Karpas-422 (cell line): ENCODE data around the gene HSPA1L. TPM values are rescaled to one million over a fixed set of nuclear protein-coding genes. Genes with fewer than 3 reads are reported as not detected.
"Not testable (repeated sequence)": the region's sequence is repeated elsewhere in the genome, so short reads cannot be mapped to it uniquely, and the experiment has no call there.

Source experiments
- DNase-seq: peaks from one replicate; pipeline ENCODE4 v3.0.0-alpha.2; 2015
- H2AFZ ChIP-seq: fragments of 200-600 bp; sonication (generic); 2 replicates; pipeline ENCODE4 v1.6.1; 2014; ENCODE audit warnings: antibody characterized with exemption, low read length, mixed read lengths
- H3K27ac ChIP-seq: fragments of 200-600 bp; sonication (generic); 2 replicates; pipeline ENCODE4 v1.5.1; 2014; ENCODE audit warnings: mild to moderate bottlenecking, low read length, moderate library complexity
- H3K27me3 ChIP-seq: fragments of 200-600 bp; sonication (generic); 2 replicates; pipeline ENCODE4 v1.6.1; 2014; ENCODE audit warnings: low read length, mixed read lengths
- H3K36me3 ChIP-seq: fragments of 200-600 bp; sonication (generic); 2 replicates; pipeline ENCODE4 v1.6.1; 2014; ENCODE audit warnings: low read length, mixed read lengths; ENCODE audit not compliant: insufficient read depth
- H3K4me1 ChIP-seq: fragments of 200-600 bp; sonication (generic); 2 replicates; pipeline ENCODE4 v1.6.1; 2014; ENCODE audit warnings: mild to moderate bottlenecking, low read length, mixed read lengths
- H3K4me2 ChIP-seq: fragments of 200-600 bp; sonication (generic); 2 replicates; pipeline ENCODE4 v1.6.1; 2014; ENCODE audit warnings: low read length, low read depth, mild to moderate bottlenecking; ENCODE audit not compliant: poor library complexity, severe bottlenecking
- H3K4me3 ChIP-seq: fragments of 200-600 bp; sonication (generic); 2 replicates; pipeline ENCODE4 v1.5.1; 2014; ENCODE audit warnings: mild to moderate bottlenecking, antibody characterized with exemption, low read length, mixed read lengths
- H3K79me2 ChIP-seq: fragments of 200-600 bp; sonication (generic); 2 replicates; pipeline ENCODE4 v1.6.1; 2014; ENCODE audit warnings: mild to moderate bottlenecking, low read length, mixed read lengths
- H3K9ac ChIP-seq: fragments of 200-600 bp; sonication (generic); 2 replicates; pipeline ENCODE4 v1.6.0; 2014; ENCODE audit warnings: low read length
- H3K9me2 ChIP-seq: fragments of 200-600 bp; sonication (generic), shearing (Covaris generic); replicated peaks from 2 replicates; pipeline ENCODE4 v1.6.0; 2014; ENCODE audit warnings: mild to moderate bottlenecking, low read length, moderate library complexity; ENCODE audit not compliant: insufficient read depth
- H3K9me3 ChIP-seq: fragments of 300-700, 200-600 bp; sonication (generic); 2 replicates; pipeline ENCODE4 v1.6.1; 2014; ENCODE audit warnings: low read length, mixed read lengths
- H4K20me1 ChIP-seq: fragments of 200-600 bp; sonication (generic); 2 replicates; pipeline ENCODE4 v1.6.1; 2014; ENCODE audit warnings: mild to moderate bottlenecking, antibody characterized with exemption, low read length, low read depth; ENCODE audit not compliant: insufficient read depth
- total RNA-seq: library from RNA; depleted of rRNA; stranded (reverse); fragments of >200 nt; shearing (Covaris generic); gene quantifications from 2 replicates; pipeline ENCODE4 v1.2.3, GENCODE V29; 2014; ENCODE audit warnings: low replicate concordance

HSPA1L gene
- total RNA-seq, 1 experiment from 2014 or later, result not detected

GRCh38 chr6:31814677-31815024 lies 432 bp downstream of the HSPA1L start:
- H4K20me1 ChIP-seq, result no peaks in the 10 kb centered on the region
- no peak overlapping the region for H3K9ac ChIP-seq
- H3K27ac ChIP-seq, result no peak overlapping the region
- no peaks in the 10 kb centered on the region for H3K36me3 ChIP-seq
- no peaks in the 10 kb centered on the region for H3K79me2 ChIP-seq
- no peaks in the 10 kb centered on the region for H3K9me2 ChIP-seq
- H3K9me3 ChIP-seq, result no peaks in the 10 kb centered on the region
- H3K4me3 ChIP-seq, result no peak overlapping the region
- no peaks in the 10 kb centered on the region for H3K4me1 ChIP-seq
- H2AFZ ChIP-seq, result no peak overlapping the region
- no peaks in the 10 kb centered on the region for H3K27me3 ChIP-seq
- no peak overlapping the region for H3K4me2 ChIP-seq
- no peak for DNase-seq

GRCh38 chr6:31813465-31813849 lies 1.6 kb downstream of the HSPA1L start:
- H3K27me3 ChIP-seq, result no peaks in the 10 kb centered on the region
- H3K9me2 ChIP-seq, result no peaks in the 10 kb centered on the region
- no peaks in the 10 kb centered on the region for H4K20me1 ChIP-seq
- no peaks in the 10 kb centered on the region for H3K4me1 ChIP-seq
- DNase-seq, result no peak
- 0 out of 2 replicates have a peak overlapping the region, but pooled peaks have one; percentile 8 for H2AFZ ChIP-seq
- no peaks in the 10 kb centered on the region for H3K36me3 ChIP-seq
- H3K4me3 ChIP-seq, result no peak overlapping the region
- H3K27ac ChIP-seq, result no peak overlapping the region
- no peak overlapping the region for H3K4me2 ChIP-seq
- H3K79me2 ChIP-seq, result no peaks in the 10 kb centered on the region
- H3K9me3 ChIP-seq, result no peaks in the 10 kb centered on the region
- H3K9ac ChIP-seq, result no peak overlapping the region

GRCh38 chr6:31811645-31812044 lies 3.4 kb downstream of the HSPA1L start:
- no peaks in the 10 kb centered on the region for H3K9me3 ChIP-seq
- H3K36me3 ChIP-seq, result no peaks in the 10 kb centered on the region
- H3K9me2 ChIP-seq, result no peaks in the 10 kb centered on the region
- H3K27ac ChIP-seq, result no peak overlapping the region
- no peak overlapping the region for H3K4me2 ChIP-seq
- no peak for DNase-seq
- peaks cover under 1% of the 10 kb centered on the region; the same call in 1 of the 2 replicates for H3K79me2 ChIP-seq
- no peak overlapping the region for H2AFZ ChIP-seq
- H3K27me3 ChIP-seq, result no peaks in the 10 kb centered on the region
- peaks cover 2% of the 10 kb centered on the region; the same call in 1 of the 2 replicates for H3K4me1 ChIP-seq
- no peak overlapping the region for H3K9ac ChIP-seq
- H3K4me3 ChIP-seq, result no peak overlapping the region
- H4K20me1 ChIP-seq, result no peaks in the 10 kb centered on the region

DNA sequence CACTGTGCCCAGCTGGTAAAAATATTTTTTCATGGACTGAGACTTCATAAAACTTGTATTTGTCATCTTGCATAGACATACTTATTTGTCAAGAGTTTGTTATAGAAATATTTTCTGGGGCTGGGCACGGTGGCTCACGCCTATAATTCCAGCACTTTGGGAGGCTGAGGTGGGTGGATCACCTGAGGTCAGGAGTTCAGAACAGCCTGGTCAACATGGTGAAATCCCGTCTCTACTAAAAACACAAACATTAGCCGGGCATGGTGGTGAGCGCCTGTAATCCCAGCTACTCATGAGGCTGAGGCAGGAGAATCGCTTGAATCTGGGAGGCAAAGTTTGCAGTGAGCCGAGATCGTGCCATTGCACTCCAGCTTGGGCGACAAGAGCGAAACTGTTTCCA lies 6.5 kb downstream of the HSPA1L start:
- not testable (repeated sequence) for DNase-seq, H3K27ac ChIP-seq, H3K4me3 ChIP-seq, H4K20me1 ChIP-seq, H3K9ac ChIP-seq, H2AFZ ChIP-seq, H3K9me3 ChIP-seq, H3K4me2 ChIP-seq, H3K36me3 ChIP-seq, H3K9me2 ChIP-seq, H3K27me3 ChIP-seq, H3K4me1 ChIP-seq
- H3K79me2 ChIP-seq, result peaks cover 23% of the 10 kb centered on the region

- Histone ChIP-seq H3K79me2 (peaks cover 30% of the 10 kb centered on the region), H3K9me2 (no peaks in the 10 kb centered on the region), H3K9me3 (no peaks in the 10 kb centered on the region), H3K9ac (peak within 1 kb of the TSS; percentile 86), H3K4me3 (peak within 1 kb of the TSS; percentile 87), H2AFZ (peak within 1 kb of the TSS; percentile 24), H3K4me1 (peaks cover 10% of the 10 kb centered on the region), H4K20me1 (no peaks in the 10 kb centered on the region), H3K36me3 (0 out of 2 replicates have a peak, but pooled peaks cover 3% of the 10 kb centered on the region), H3K27ac (peak within 1 kb of the TSS; percentile 53), H3K4me2 (peak within 1 kb of the TSS; percentile 95), H3K27me3 (no peaks in the 10 kb centered on the region)
- peak; percentile 97 for DNase-seq
Observed at GRCh38 chr6:31806470-31807272, 8.4 kb downstream of the HSPA1L start, which contains the start of gene LSM2. Gene LSM2 (minus strand): TSS chr6:31806966. CDS start chr6:31806757, 209 bp downstream.

- DNase-seq, result peak; percentile 58
- Histone ChIP-seq H3K4me1 (peaks cover 10% of the 10 kb centered on the region), H3K79me2 (peaks cover 30% of the 10 kb centered on the region), H2AFZ (peak overlapping the region; percentile 24; the same call in 1 of the 2 replicates), H3K9me3 (no peaks in the 10 kb centered on the region), H4K20me1 (no peaks in the 10 kb centered on the region), H3K9me2 (no peaks in the 10 kb centered on the region), H3K4me2 (peak overlapping the region; percentile 95), H3K27me3 (no peaks in the 10 kb centered on the region), H3K27ac (peak overlapping the region; percentile 53), H3K36me3 (0 out of 2 replicates have a peak, but pooled peaks cover 3% of the 10 kb centered on the region), H3K9ac (peak overlapping the region; percentile 86), H3K4me3 (peak overlapping the region; percentile 87)
Observed at GRCh38 chr6:31805939-31806469, 9.1 kb downstream of the HSPA1L start.

DNA sequence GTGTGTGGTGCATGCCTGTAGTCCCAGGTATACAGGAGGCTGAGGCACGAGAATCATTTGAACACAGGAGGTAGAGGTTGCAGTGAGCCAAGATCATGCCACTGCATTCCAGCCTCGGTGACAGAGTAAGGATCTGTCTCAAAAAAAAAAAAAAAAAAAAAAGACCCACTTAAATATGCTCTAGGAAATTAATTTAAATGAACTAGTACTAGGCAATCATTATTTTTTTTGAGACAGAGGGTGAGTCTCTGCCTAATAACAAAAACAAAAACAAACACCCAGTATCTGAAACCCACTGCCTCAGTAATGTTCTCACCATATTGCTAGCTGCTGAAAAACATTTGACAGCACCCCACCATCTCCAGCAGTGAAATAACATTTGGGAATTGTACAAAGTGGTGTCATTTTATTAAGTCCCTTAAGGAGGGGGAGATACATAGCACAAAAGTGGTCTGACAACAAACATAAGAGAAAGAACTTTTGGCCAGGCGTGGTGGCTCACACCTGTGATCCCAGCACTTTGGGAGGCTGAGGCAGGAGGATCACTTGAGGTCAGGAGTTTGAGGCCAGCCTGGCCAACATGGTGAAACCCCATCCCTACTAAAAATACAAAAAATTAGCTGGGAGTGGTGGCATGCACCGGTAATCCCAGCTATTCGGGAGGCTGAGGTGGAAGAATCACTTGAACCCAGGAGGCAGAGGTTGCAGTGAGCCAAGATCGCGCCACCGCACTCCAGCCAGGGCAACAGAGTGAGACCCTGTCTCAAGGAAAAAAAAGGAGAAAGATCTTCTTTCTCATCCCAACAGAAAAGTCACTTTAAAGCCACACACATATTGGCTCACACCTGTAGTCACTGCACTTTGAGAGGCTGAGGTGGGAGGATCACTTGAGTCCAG lies 13.8 kb downstream of the HSPA1L start:
- H3K27ac ChIP-seq, H3K4me1 ChIP-seq, H4K20me1 ChIP-seq, H3K9me2 ChIP-seq, H2AFZ ChIP-seq, H3K27me3 ChIP-seq, H3K4me3 ChIP-seq, H3K36me3 ChIP-seq, H3K9me3 ChIP-seq, H3K9ac ChIP-seq, DNase-seq, H3K4me2 ChIP-seq: not testable (repeated sequence)
- H3K79me2 ChIP-seq, result peaks cover 26% of the 10 kb centered on the region

DNA sequence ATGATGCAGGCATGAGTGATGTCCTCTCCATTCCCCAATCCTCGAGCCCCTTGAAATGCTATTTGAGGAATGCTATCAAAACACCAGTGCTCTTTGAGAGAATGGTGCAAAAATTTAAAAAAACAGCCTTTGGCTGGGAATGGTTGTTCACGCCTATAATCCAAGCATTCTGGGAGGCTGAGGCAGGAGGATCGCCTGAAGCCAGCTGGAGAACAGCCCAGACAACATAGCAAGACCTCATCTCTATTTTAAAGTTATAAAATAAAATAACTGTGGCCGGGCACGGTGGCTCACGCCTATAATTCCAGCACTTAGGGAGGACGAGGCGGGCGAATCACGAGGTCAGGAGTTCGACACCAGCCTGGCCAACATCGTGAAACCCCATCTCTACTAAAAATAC lies 15.3 kb downstream of the HSPA1L start:
- Histone ChIP-seq H3K9ac (no peak overlapping the region), H3K4me2 (no peak overlapping the region), H3K27ac (no peak overlapping the region), H3K4me1 (peaks cover 5% of the 10 kb centered on the region), H3K79me2 (peaks cover 19% of the 10 kb centered on the region), H2AFZ (no peak overlapping the region), H3K4me3 (no peak overlapping the region), H3K27me3 (no peaks in the 10 kb centered on the region), H4K20me1 (no peaks in the 10 kb centered on the region), H3K9me3 (no peaks in the 10 kb centered on the region), H3K9me2 (no peaks in the 10 kb centered on the region), H3K36me3 (peaks cover 3% of the 10 kb centered on the region; the same call in 1 of the 2 replicates)
- DNase-seq, result no peak
